Neural progenitor cell (in vitro differentiated cells): ENCODE data around the gene ABCD3. TPM values are rescaled to one million over a fixed set of nuclear protein-coding genes. Genes with fewer than 3 reads are reported as not detected.

Experiments used
- DNase-seq: peaks from one replicate; pipeline ENCODE4 v3.0.0-alpha.2; 2016; ENCODE audit warnings: low spot score
- H2AFZ ChIP-seq: fragments of 200-600 bp; sonication (generic); replicated peaks from 2 replicates; pipeline ENCODE4 v1.6.1; 2016; ENCODE audit warnings: antibody characterized with exemption
- H3F3A ChIP-seq: fragments of 200-600 bp; sonication (generic); 2 replicates; pipeline ENCODE4 v1.6.1; 2016; ENCODE audit warnings: antibody characterized with exemption, low read depth
- H3K27ac ChIP-seq: fragments of 200-600 bp; sonication (generic); 2 replicates; pipeline ENCODE4 v1.5.1; 2016; ENCODE audit warnings: mild to moderate bottlenecking
- H3K27me3 ChIP-seq: fragments of 200-600 bp; sonication (generic); 2 replicates; pipeline ENCODE4 v1.6.1; 2016; ENCODE audit warnings: mild to moderate bottlenecking, moderate library complexity
- H3K36me3 ChIP-seq: fragments of 200-600 bp; sonication (generic); 2 replicates; pipeline ENCODE4 v1.5.1; 2016
- H3K4me1 ChIP-seq: fragments of 200-600 bp; sonication (generic); 2 replicates; pipeline ENCODE4 v1.6.1; 2016; ENCODE audit warnings: mixed run types
- H3K4me2 ChIP-seq: fragments of 200-600 bp; sonication (generic); 2 replicates; pipeline ENCODE4 v1.6.1; 2016
- H3K4me3 ChIP-seq: fragments of 200-600 bp; sonication (generic); 2 replicates; pipeline ENCODE4 v1.5.1; 2016
- H3K79me2 ChIP-seq: fragments of 200-600 bp; sonication (generic); 2 replicates; pipeline ENCODE4 v1.6.1; 2016; ENCODE audit warnings: low read depth
- H3K9ac ChIP-seq: fragments of 200-600 bp; sonication (generic); 2 replicates; pipeline ENCODE4 v1.6.1; 2016
- H3K9me3 ChIP-seq: fragments of 200-600 bp; sonication (generic); 2 replicates; pipeline ENCODE4 v1.5.1; 2016; ENCODE audit warnings: low read depth
- H4K20me1 ChIP-seq: fragments of 200-600 bp; sonication (generic); 2 replicates; pipeline ENCODE4 v1.6.1; 2016; ENCODE audit warnings: low read depth
- H3K27ac Mint-ChIP-seq: 3 replicates; pipeline ENCODE4 v1.8.0; 2021; ENCODE audit warnings: mixed read lengths
- H3K27me3 Mint-ChIP-seq: 2 replicates; pipeline ENCODE4 v1.8.0; 2022; ENCODE audit warnings: low read depth, mild to moderate bottlenecking, inconsistent platforms, moderate library complexity, mixed read lengths; ENCODE audit not compliant: insufficient read depth
- H3K36me3 Mint-ChIP-seq: 3 replicates; pipeline ENCODE4 v1.8.0; 2021; ENCODE audit warnings: mixed read lengths
- H3K4me1 Mint-ChIP-seq: 3 replicates; pipeline ENCODE4 v1.8.0; 2021; ENCODE audit warnings: mixed read lengths
- H3K4me3 Mint-ChIP-seq: 3 replicates; pipeline ENCODE4 v1.8.0; 2021; ENCODE audit warnings: mild to moderate bottlenecking, moderate library complexity, mixed read lengths
- H3K9me3 Mint-ChIP-seq: 3 replicates; pipeline ENCODE4 v1.8.0; 2020; ENCODE audit warnings: mixed read lengths
- EZH2 ChIP-seq: fragments of 200-600 bp; sonication (generic); IDR thresholded peaks from 2 replicates; pipeline ENCODE4 v1.6.1; 2017; ENCODE audit warnings: antibody characterized with exemption, mild to moderate bottlenecking, moderate library complexity
- EZH2phosphoT487 ChIP-seq: fragments of 200-600 bp; sonication (generic); IDR thresholded peaks from 2 replicates; pipeline ENCODE4 v1.6.1; 2017; ENCODE audit warnings: antibody characterized with exemption
- total RNA-seq: library from RNA; depleted of rRNA; stranded (reverse); fragments of >200 nt; gene quantifications from 2 replicates; pipeline ENCODE4 v1.2.3, GENCODE V29; 2015; ENCODE audit warnings: low replicate concordance
- TF ChIP-seq, protein P1 (sequence below): fragments of 200-600 bp; sonication (generic); IDR thresholded peaks from 2 replicates; pipeline ENCODE4 v1.5.1; 2017; ENCODE audit warnings: antibody characterized with exemption, mild to moderate bottlenecking

Gene ABCD3
- total RNA-seq, 1 donor from 2014 or later = 45.1 TPM

DNA sequence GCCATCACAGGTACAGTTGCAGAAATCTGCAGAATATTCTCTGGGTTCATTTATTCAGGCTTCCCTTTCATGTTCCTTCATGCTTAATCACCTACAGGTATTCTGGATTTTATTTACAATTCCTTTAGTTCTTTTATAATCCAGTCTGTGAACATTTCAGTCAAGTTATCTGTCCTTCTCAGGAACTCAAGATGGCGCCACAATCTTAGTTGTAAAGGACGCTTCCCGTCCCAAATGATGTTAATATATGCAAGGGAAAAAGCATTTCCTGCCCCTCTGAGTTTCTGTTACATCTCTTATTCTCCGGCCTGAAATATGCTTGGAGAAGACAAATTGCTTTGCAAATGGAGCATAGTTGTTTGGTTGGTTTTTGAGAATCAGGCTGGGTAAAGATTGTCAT, 104.1 kb downstream of the ABCD3 start:
- H3K27ac ChIP-seq = no peak overlapping the region
- H4K20me1 ChIP-seq = no peaks in the 10 kb centered on the region
- H2AFZ ChIP-seq = no peak overlapping the region
- no peaks in the 10 kb centered on the region for H3K36me3 ChIP-seq
- H3F3A ChIP-seq = no peaks in the 10 kb centered on the region
- Mint-ChIP-seq H3K27ac (no peak overlapping the region), H3K27me3 (no peaks in the 10 kb centered on the region), H3K4me3 (no peak overlapping the region), H3K36me3 (no peaks in the 10 kb centered on the region), H3K4me1 (no peaks in the 10 kb centered on the region), H3K9me3 (peaks cover 4% of the 10 kb centered on the region)
- H3K4me2 ChIP-seq = no peak overlapping the region
- no peak for TF ChIP-seq EZH2
- TF ChIP-seq, protein P1, sequence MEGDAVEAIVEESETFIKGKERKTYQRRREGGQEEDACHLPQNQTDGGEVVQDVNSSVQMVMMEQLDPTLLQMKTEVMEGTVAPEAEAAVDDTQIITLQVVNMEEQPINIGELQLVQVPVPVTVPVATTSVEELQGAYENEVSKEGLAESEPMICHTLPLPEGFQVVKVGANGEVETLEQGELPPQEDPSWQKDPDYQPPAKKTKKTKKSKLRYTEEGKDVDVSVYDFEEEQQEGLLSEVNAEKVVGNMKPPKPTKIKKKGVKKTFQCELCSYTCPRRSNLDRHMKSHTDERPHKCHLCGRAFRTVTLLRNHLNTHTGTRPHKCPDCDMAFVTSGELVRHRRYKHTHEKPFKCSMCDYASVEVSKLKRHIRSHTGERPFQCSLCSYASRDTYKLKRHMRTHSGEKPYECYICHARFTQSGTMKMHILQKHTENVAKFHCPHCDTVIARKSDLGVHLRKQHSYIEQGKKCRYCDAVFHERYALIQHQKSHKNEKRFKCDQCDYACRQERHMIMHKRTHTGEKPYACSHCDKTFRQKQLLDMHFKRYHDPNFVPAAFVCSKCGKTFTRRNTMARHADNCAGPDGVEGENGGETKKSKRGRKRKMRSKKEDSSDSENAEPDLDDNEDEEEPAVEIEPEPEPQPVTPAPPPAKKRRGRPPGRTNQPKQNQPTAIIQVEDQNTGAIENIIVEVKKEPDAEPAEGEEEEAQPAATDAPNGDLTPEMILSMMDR = peak; percentile 79
- H3K27me3 ChIP-seq = no peaks in the 10 kb centered on the region
- no peaks in the 10 kb centered on the region for H3K9me3 ChIP-seq
- DNase-seq = peak; percentile 78
- no peaks in the 10 kb centered on the region for H3K79me2 ChIP-seq
- H3K4me3 ChIP-seq = no peak overlapping the region
- H3K4me1 ChIP-seq = peaks cover under 1% of the 10 kb centered on the region
- H3K9ac ChIP-seq = no peak overlapping the region

GRCh38 chr1:94524531-94524930, 106.3 kb downstream of the ABCD3 start:
- H3K27ac ChIP-seq = no peak overlapping the region
- no peaks in the 10 kb centered on the region for H3K36me3 ChIP-seq
- no peak overlapping the region for H3K4me3 Mint-ChIP-seq
- no peak overlapping the region for H2AFZ ChIP-seq
- H3K27me3 Mint-ChIP-seq = no peaks in the 10 kb centered on the region
- no peaks in the 10 kb centered on the region for H3F3A ChIP-seq
- no peaks in the 10 kb centered on the region for H3K9me3 ChIP-seq
- no peak overlapping the region for H3K4me3 ChIP-seq
- no peaks in the 10 kb centered on the region for H3K79me2 ChIP-seq
- no peaks in the 10 kb centered on the region for H3K27me3 ChIP-seq
- H3K9me3 Mint-ChIP-seq = peaks cover 8% of the 10 kb centered on the region
- TF ChIP-seq, protein P1 = no peak
- TF ChIP-seq EZH2phosphoT487 (no peak), EZH2 (no peak)
- peaks cover 9% of the 10 kb centered on the region for H3K4me1 Mint-ChIP-seq
- peaks cover 17% of the 10 kb centered on the region for H3K4me1 ChIP-seq
- no peak overlapping the region for H3K9ac ChIP-seq
- no peak overlapping the region for H3K4me2 ChIP-seq
- DNase-seq = no peak
- no peaks in the 10 kb centered on the region for H4K20me1 ChIP-seq
- H3K36me3 Mint-ChIP-seq = peaks cover 7% of the 10 kb centered on the region
- peak overlapping the region; percentile 55 for H3K27ac Mint-ChIP-seq

DNA sequence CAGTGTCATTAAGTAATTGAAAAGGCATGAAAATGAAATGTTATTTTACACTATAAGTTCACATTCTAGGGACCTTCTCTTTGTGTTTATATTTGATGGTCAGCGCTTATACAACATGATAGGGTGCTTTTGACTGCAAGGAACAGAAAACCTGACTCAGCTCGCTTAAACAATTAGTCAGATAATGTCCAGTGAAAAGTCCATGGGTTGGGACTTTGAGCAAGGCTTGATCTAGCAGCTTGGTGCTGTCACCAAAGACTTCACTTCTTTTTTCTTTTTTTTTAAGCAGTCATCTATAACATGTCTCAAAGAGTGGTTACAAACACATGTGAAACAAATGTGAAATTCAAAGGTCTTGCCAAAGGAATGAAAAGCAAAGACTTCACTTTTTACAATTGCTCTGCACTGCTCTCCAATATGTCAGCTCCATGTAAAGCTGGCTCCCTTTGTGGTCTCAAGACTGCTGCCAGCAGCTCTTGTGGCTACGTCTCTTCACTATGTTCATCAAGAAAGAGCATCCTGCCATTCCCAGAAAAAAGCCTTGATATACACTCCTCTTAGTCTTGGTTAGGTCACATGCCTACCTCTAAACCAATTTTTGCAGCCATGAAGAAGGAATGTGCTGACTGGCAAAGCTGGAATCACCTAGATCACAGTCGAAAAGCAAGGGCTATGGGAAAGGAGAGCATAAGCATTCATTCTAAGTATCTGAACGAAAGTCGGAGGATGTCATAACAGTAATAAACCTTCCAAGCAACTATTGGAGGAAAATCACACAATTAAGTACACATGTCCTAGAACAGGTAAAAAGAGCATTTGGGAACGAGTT, 108.2 kb downstream of the ABCD3 start:
- H3K4me3 ChIP-seq = no peak overlapping the region
- H3K4me2 ChIP-seq = no peak overlapping the region
- H3K27ac ChIP-seq = no peak overlapping the region
- no peak overlapping the region for H2AFZ ChIP-seq
- H3K4me1 ChIP-seq = peaks cover 17% of the 10 kb centered on the region
- H3K36me3 ChIP-seq = no peaks in the 10 kb centered on the region
- no peak overlapping the region for H3K27ac Mint-ChIP-seq
- peaks cover 8% of the 10 kb centered on the region for H3K9me3 Mint-ChIP-seq
- H3K36me3 Mint-ChIP-seq = peaks cover 16% of the 10 kb centered on the region
- H3K9ac ChIP-seq = no peak overlapping the region
- H3K27me3 ChIP-seq = no peaks in the 10 kb centered on the region
- no peaks in the 10 kb centered on the region for H4K20me1 ChIP-seq
- H3F3A ChIP-seq = no peaks in the 10 kb centered on the region
- no peaks in the 10 kb centered on the region for H3K9me3 ChIP-seq
- H3K4me1 Mint-ChIP-seq = peaks cover 9% of the 10 kb centered on the region
- no peaks in the 10 kb centered on the region for H3K79me2 ChIP-seq
- DNase-seq = no peak
- H3K27me3 Mint-ChIP-seq = no peaks in the 10 kb centered on the region
- no peak overlapping the region for H3K4me3 Mint-ChIP-seq
- TF ChIP-seq EZH2phosphoT487 (no peak), EZH2 (no peak)
- TF ChIP-seq, protein P1 = no peak
